Caco-2 (cell line): ENCODE results near the gene KIAA0408. TPM values are rescaled to one million over a fixed set of nuclear protein-coding genes. Genes with fewer than 3 reads are reported as not detected.
"Not testable (repeated sequence)": the region's sequence is repeated elsewhere in the genome, so short reads cannot be mapped to it uniquely, and the experiment has no call there.

Experiments used
- BruUV-seq: library from RNA; stranded (reverse); fragments of 400-500 nt; replicated peaks from 2 replicates; lab custom pipeline; 2021; lab: Mats Ljungman, UMichigan
- CTCF ChIA-PET: fragments of 300-600 bp; sonication (Branson Sonifier 250); formaldehyde crosslinking; loops from one replicate; lab custom pipeline; 2022; ENCODE audit warnings: antibody characterized with exemption; lab: Charles Lee
- POLR2A ChIA-PET: fragments of 300-600 bp; sonication (Branson Sonifier 250); formaldehyde crosslinking; loops from one replicate; lab custom pipeline; 2022; ENCODE audit warnings: antibody characterized with exemption; lab: Charles Lee
- DNase-seq, 2 experiments: peaks; one replicate each; pipeline versions ENCODE4 v3.0.0 to v3.0.0-alpha.2; 2020 to 2022
- H3K27me3 ChIP-seq: replicated peaks from 2 replicates; pipeline ENCODE4 v1.6.0; 2011; ENCODE audit warnings: low read length; ENCODE audit not compliant: control insufficient read depth, insufficient read depth
- H3K36me3 ChIP-seq: 2 replicates; pipeline ENCODE4 v1.5.1; 2011; ENCODE audit warnings: low read length; ENCODE audit not compliant: control insufficient read depth, insufficient read depth
- H3K4me1 ChIP-seq: fragments of 250-450 bp; sonication (Bioruptor Pico); 2 replicates; pipeline ENCODE4 v1.5.1; 2020; ENCODE audit warnings: mild to moderate bottlenecking
- H3K4me3 ChIP-seq: 2 replicates; pipeline ENCODE4 v1.5.1; 2011; ENCODE audit warnings: low read depth, mild to moderate bottlenecking, control low read depth, low read length
- H3K9me3 ChIP-seq: fragments of 250-450 bp; sonication (Bioruptor Pico); 2 replicates; pipeline ENCODE4 v1.5.1; 2020; ENCODE audit warnings: mild to moderate bottlenecking, moderate library complexity
- H3K27ac Mint-ChIP-seq: one replicate; pipeline ENCODE4 v1.8.0; 2022; ENCODE audit warnings: mixed read lengths; ENCODE audit not compliant: unreplicated experiment
- H3K27me3 Mint-ChIP-seq: one replicate; pipeline ENCODE4 v1.8.0; 2022; ENCODE audit warnings: mixed read lengths; ENCODE audit not compliant: insufficient read depth, unreplicated experiment
- H3K36me3 Mint-ChIP-seq: one replicate; pipeline ENCODE4 v1.8.0; 2022; ENCODE audit warnings: mild to moderate bottlenecking, mixed read lengths; ENCODE audit not compliant: insufficient read depth, unreplicated experiment
- H3K4me1 Mint-ChIP-seq: one replicate; pipeline ENCODE4 v1.8.0; 2022; ENCODE audit warnings: low read depth, mixed read lengths; ENCODE audit not compliant: unreplicated experiment
- H3K4me3 Mint-ChIP-seq: one replicate; pipeline ENCODE4 v1.8.0; 2022; ENCODE audit warnings: mild to moderate bottlenecking, moderate library complexity, mixed read lengths; ENCODE audit not compliant: unreplicated experiment
- H3K9me3 Mint-ChIP-seq: one replicate; pipeline ENCODE4 v1.8.0; 2022; ENCODE audit warnings: mixed read lengths; ENCODE audit not compliant: unreplicated experiment
- CTCF ChIP-seq, 2 experiments: fragments of 200-600 bp in 1 of 2; IDR thresholded peaks; 1 replicate in 1 of 2; 2 replicates in 1 of 2; pipeline versions ENCODE4 v1.5.1 to v1.8.0; 2011 to 2022; ENCODE audit warnings: antibody characterized with exemption in 1 of 2, control low read depth in 1 of 2, inconsistent platforms in 1 of 2, low read depth in 1 of 2, low read length in 1 of 2, mild to moderate bottlenecking in 1 of 2, moderate library complexity in 1 of 2; ENCODE audit not compliant: insufficient read depth in 1 of 2, severe bottlenecking in 1 of 2, unreplicated experiment in 1 of 2
- intact Hi-C: fragments of 100-400 bp; cut with micrococcal nuclease; formaldehyde crosslinking; loops from one replicate; pipeline ENCODE4 v1.10.0; 2022; ENCODE audit not compliant: unreplicated experiment
- total RNA-seq: library from RNA; stranded (reverse); gene quantifications from 2 replicates; pipeline ENCODE4 v1.2.3, GENCODE V29; 2022

Gene KIAA0408
- total RNA-seq, 1 experiment from 2014 or later = not detected

DNA sequence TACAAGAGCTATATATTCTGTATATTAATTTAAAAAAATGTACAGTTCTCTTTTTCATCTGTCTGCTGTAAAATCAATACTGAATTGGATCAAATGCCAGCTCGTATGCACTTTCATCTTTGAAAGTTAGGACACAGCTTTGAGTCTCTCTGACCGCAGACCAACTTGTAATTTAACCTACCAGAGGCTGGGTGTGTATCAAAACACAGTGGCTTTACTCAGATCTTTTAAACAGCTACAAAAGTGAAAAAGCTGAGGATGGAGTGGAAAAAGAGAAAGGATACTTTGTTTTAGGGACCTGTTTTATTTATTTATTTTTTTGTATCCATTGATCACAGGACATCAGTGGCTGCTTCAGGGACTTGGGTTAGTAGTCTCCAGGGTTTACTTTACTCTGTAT, 44.1 kb downstream of the KIAA0408 start:
- no peaks in the 10 kb centered on the region for H3K27me3 Mint-ChIP-seq
- H3K27ac Mint-ChIP-seq = no peak overlapping the region
- Histone ChIP-seq H3K4me3 (no peak overlapping the region), H3K27me3 (no peaks in the 10 kb centered on the region), H3K9me3 (no peaks in the 10 kb centered on the region), H3K36me3 (no peaks in the 10 kb centered on the region), H3K4me1 (no peaks in the 10 kb centered on the region)
- H3K9me3 Mint-ChIP-seq = no peaks in the 10 kb centered on the region
- intact Hi-C loops = no loop called here
- DNase-seq = no peak
- ChIA-PET POLR2A (no interaction called here), CTCF (no interaction called here)
- H3K4me3 Mint-ChIP-seq = no peak overlapping the region
- no peaks in the 10 kb centered on the region for H3K4me1 Mint-ChIP-seq
- no peak for TF ChIP-seq CTCF (IDR thresholded peaks at IDR 0.05; ENCODE audit: insufficient read depth in 1 of 2, low read depth in 1 of 2, low read length in 1 of 2, severe bottlenecking in 1 of 2, unreplicated experiment in 1 of 2)
- no peaks in the 10 kb centered on the region for H3K36me3 Mint-ChIP-seq
- BruUV-seq = no TSS peak

- H3K27ac Mint-ChIP-seq, H3K36me3 ChIP-seq, BruUV-seq, H3K9me3 Mint-ChIP-seq, H3K36me3 Mint-ChIP-seq, H3K4me3 Mint-ChIP-seq, POLR2A ChIA-PET, CTCF ChIA-PET, H3K27me3 ChIP-seq, H3K4me1 Mint-ChIP-seq, H3K4me3 ChIP-seq, H3K9me3 ChIP-seq, H3K4me1 ChIP-seq, H3K27me3 Mint-ChIP-seq, intact Hi-C loops: not testable (repeated sequence)
- peak; percentile 6 to 35 for DNase-seq
Measured at GRCh38 chr6:127413123-127413522, 46.1 kb downstream of the KIAA0408 start.

GRCh38 chr6:127412016-127412415, 47.2 kb downstream of the KIAA0408 start:
- H3K36me3 ChIP-seq, H3K9me3 ChIP-seq, H3K9me3 Mint-ChIP-seq, POLR2A ChIA-PET, H3K27me3 ChIP-seq, intact Hi-C loops, BruUV-seq, CTCF ChIA-PET, H3K36me3 Mint-ChIP-seq, H3K27me3 Mint-ChIP-seq, H3K27ac Mint-ChIP-seq, H3K4me3 ChIP-seq, H3K4me3 Mint-ChIP-seq, DNase-seq, H3K4me1 ChIP-seq, H3K4me1 Mint-ChIP-seq: not testable (repeated sequence)

Other genes with a start within 250 kb of the KIAA0408 start
- 31.3 and 35.1 TPM in 2 replicates for gene RNF146, start 192.5 kb downstream of the KIAA0408 start, total RNA-seq
- gene ECHDC1, start 115.8 kb downstream of the KIAA0408 start, total RNA-seq = 72.7 and 77.5 TPM in 2 replicates
- gene C6orf58, start 117.8 kb upstream of the KIAA0408 start, total RNA-seq = not detected in 2 replicates